Subcutaneous abdominal adipose tissue (tissue), 5 donors: ENCODE results near the gene HOXD8.
A peak's percentile ranks its signal among the peaks of the same experiment; 100 is the strongest.

Source experiments
- H3K27ac ChIP-seq: one replicate; pipeline ENCODE4 v1.7.0; 2013; ENCODE audit warnings: low read depth, mild to moderate bottlenecking, inconsistent platforms, low read length, moderate library complexity
- H3K27me3 ChIP-seq, 5 donors: one replicate each; pipeline ENCODE4 v1.7.0; 2013; ENCODE audit warnings: low read length in 5 of 5, inconsistent platforms in 1 of 5; ENCODE audit not compliant: control insufficient read depth in 5 of 5, insufficient read depth in 4 of 5
- H3K36me3 ChIP-seq, 5 donors: one replicate each; pipeline ENCODE4 v1.7.0; 2013; ENCODE audit warnings: low read length in 5 of 5; ENCODE audit not compliant: control insufficient read depth in 5 of 5, insufficient read depth in 5 of 5
- H3K4me1 ChIP-seq, 5 donors: one replicate each; pipeline ENCODE4 v1.7.0; 2013; ENCODE audit warnings: low read length in 5 of 5, mild to moderate bottlenecking in 3 of 5, moderate library complexity in 1 of 5; ENCODE audit not compliant: control insufficient read depth in 5 of 5, insufficient read depth in 5 of 5
- H3K4me3 ChIP-seq, 5 donors: one replicate each; pipeline ENCODE4 v1.7.0; 2013; ENCODE audit warnings: low read length in 5 of 5, low read depth in 1 of 5
- H3K9ac ChIP-seq, 5 donors: one replicate each; pipeline ENCODE4 v1.7.0; 2013; ENCODE audit warnings: low read length in 5 of 5, mild to moderate bottlenecking in 4 of 5, moderate library complexity in 3 of 5
- H3K9me3 ChIP-seq, 5 donors: one replicate each; pipeline ENCODE4 v1.7.0; 2013; ENCODE audit warnings: low read length in 5 of 5; ENCODE audit not compliant: control insufficient read depth in 5 of 5
- donor health status: healthy.
- donor health status: healthy.
- donor health status: healthy.
- donor health status: healthy.
- donor health status: healthy.

HOXD8 gene

DNA sequence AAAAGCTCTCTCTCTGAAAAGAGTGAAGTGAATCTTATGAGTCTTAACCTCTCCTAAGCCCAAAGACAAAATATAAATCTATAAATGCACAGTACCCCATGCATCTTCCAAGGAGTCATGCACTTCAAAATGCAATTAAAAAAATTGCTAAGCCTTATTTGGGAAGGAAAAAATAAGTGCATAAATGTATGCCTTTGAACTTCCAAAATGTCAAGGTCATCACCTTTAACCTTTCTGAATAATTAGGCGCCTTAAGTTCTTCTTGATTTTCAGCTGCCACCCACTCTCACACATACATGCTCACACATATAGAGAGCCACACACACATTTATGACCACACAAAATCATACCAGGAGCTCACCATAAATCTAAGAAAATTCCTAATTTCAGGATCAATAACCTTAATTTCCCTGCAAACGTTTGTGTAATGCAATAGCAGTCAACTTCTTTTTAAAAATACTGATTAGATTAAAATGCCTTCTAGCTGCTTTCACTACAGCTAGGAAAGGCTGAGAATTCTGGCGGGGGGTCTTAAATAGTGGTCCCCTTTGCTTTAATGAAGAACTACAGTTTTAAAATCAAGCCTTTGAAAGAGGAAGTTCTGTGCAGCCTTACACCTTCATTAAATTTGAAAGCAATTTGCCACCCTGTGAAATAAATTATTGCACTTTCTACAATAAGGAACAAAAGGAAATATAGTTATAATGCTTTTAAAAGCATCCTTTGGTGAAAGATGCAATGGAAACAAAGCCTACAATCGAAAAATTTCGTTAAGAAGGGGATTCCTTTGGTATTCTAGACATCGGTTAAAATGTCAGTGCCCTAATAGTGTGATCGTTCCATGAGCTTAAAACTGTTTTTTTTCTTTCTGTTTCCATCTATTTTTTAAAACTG, 18.8 kb upstream of the HOXD8 start:
- Histone ChIP-seq H3K4me1 (peaks cover 0 to 29% (median 16%) of the 10 kb centered on the region in 5 donors), H3K36me3 (no peaks in the 10 kb centered on the region), H3K27me3 (peaks cover 73 to 89% (median 82%) of the 10 kb centered on the region in 5 donors), H3K4me3 (peak overlapping the region in 1 of 5 donors; percentile 22), H3K9ac (no peak overlapping the region), H3K27ac (no peak overlapping the region), H3K9me3 (no peaks in the 10 kb centered on the region)

DNA sequence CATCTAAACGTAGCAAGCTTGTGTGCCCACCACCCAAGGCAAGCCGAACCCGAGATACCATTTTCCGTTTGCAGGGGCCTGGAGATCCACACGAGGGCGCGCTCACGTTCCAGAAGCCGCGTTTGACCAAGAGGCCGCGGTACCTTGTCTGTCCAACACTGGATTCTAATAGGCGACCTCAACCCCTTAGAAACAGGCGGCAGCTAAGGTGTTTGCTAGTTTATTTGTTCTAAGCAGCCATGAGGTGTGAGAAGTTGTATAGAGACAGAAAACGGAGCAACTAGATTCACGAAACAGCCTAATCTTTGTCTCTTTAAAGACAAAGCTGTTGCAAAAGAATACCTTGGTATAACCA, 18.2 kb upstream of the HOXD8 start:
- Histone ChIP-seq H3K4me3 (peak overlapping the region in 1 of 5 donors; percentile 22), H3K36me3 (no peaks in the 10 kb centered on the region), H3K27ac (no peak overlapping the region), H3K9ac (no peak overlapping the region), H3K4me1 (peaks cover 0 to 30% (median 16%) of the 10 kb centered on the region in 5 donors), H3K27me3 (peaks cover 73 to 89% (median 82%) of the 10 kb centered on the region in 5 donors), H3K9me3 (no peaks in the 10 kb centered on the region)

DNA sequence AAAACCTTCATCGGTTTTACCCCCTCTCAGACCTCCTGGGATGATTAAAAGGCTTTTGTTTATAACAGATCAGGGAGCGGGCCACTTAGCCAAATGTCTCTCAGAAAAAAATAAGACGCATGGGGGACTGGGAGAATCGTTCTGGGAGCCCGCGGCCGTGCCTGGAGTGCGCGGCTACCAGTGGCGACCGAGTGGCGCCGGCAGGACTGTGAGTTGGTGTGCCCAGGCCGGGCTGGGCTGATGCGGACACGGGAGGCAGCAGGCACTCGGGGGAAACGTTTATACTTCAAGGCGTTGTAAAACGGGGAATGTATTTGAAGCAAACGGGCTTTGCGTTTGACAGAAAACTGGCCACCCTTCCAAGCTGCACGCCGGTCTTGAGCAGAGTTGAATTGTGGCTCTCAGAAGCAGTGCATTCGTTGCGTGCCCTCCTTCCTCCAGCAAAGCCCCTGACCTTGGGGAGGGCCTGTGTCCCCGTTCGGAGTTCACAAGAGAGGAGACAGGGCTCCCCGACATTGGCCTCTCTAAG, 17.6 kb upstream of the HOXD8 start:
- Histone ChIP-seq H3K9ac (no peak overlapping the region), H3K4me3 (no peak overlapping the region), H3K4me1 (peaks cover 0 to 28% (median 15%) of the 10 kb centered on the region in 5 donors), H3K27ac (no peak overlapping the region), H3K36me3 (no peaks in the 10 kb centered on the region), H3K9me3 (no peaks in the 10 kb centered on the region), H3K27me3 (peaks cover 73 to 89% (median 84%) of the 10 kb centered on the region in 5 donors)

DNA sequence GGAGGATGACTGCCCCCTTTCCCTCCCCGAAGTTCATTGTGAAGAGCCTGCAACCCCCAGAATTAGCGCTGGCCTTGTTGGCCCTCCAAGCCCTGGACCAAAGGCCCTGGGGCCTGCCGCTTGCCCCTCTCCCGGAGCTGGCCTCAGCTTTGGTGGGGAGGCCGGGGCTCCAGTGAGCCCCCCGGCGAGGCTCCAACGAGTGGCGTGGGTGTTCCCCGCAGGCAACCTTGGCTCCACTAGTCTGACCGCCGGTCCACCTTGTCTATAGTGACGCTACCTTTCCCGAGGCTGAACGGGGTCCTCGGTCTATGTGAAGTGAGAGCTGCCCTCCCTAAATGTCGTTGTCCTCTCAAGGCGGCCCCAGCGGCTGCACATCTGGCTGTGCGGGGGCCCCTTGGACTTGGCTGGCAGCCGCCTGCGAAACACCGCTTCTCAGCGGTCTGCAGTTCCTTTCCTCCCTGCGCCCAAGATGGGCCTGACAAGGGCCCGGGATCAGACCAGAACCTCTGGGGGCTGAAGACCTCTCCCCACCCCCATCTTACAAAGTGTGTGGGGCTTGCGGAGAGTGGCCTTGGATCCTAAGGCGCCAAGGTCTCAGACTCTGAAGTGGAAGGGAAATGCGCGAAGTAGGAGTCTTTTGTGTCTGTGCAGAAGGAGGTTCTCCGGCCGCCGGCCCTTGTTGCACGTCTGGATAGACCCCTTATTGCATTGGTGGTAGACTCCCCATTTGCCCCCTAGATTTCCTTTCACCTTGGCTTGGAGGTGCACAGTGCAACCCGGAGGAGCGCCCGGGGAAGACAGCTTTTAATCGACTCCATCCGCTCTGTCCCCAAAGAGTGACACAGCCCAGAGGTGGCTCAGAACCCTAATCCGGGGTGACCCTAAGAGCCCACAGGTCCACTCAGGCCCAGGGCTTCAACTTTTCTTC, 16.9 kb upstream of the HOXD8 start:
- Histone ChIP-seq H3K27me3 (peaks cover 76 to 92% (median 87%) of the 10 kb centered on the region in 5 donors), H3K27ac (no peak overlapping the region), H3K4me3 (no peak overlapping the region)

GRCh38 chr2:176114120-176114929, 15.2 kb upstream of the HOXD8 start:
- Histone ChIP-seq H3K27me3 (peaks cover 75 to 96% (median 88%) of the 10 kb centered on the region in 5 donors), H3K9me3 (no peaks in the 10 kb centered on the region), H3K4me3 (no peak overlapping the region)

More for the DNA sequence above, 16.9 kb upstream of the HOXD8 start:
- no peak overlapping the region for H3K9ac ChIP-seq
- no peaks in the 10 kb centered on the region for H3K9me3 ChIP-seq
- H3K36me3 ChIP-seq: no peaks in the 10 kb centered on the region
- peaks cover 0 to 23% (median 14%) of the 10 kb centered on the region in 5 donors for H3K4me1 ChIP-seq

DNA sequence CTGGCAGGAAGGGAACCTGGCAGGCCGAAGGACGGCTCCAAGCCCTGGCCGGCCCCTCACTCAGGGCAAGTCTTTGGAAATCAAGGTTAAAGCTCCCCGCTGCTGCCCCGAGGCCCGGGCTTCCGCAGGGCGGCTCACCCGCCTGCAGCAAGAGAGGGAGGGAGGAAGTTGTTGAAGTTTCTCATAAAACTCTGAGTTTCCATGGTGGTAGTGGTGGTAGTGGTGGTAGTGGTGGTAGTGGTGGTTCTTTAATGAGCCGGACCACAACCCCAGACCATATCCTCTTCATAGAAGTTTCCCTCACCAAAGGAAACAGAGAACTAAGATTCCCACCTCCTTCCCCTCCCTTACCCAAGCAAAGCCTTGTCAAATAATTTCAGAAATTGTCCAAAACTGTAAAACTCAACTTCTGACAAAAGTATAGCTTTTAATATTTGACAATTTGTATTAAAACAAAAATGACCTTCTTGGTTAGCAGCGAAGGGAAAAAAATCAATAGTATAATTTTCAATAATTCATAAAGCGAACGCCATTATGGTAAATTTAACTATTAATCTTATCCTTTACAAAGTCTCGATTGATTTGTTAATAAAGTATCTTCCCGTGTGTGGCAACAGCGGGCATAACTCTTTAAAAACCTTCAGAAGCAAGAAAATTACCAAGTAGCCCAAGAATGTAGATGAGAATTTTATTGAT, 14.4 kb upstream of the HOXD8 start:
- H3K4me3 ChIP-seq: no peak overlapping the region
- H3K4me1 ChIP-seq: peaks cover 0 to 17% (median 9%) of the 10 kb centered on the region in 5 donors
- H3K27ac ChIP-seq: no peak overlapping the region
- peaks cover 75 to 96% (median 88%) of the 10 kb centered on the region in 5 donors for H3K27me3 ChIP-seq
- H3K36me3 ChIP-seq: no peaks in the 10 kb centered on the region
- no peak overlapping the region for H3K9ac ChIP-seq
- H3K9me3 ChIP-seq: no peaks in the 10 kb centered on the region

More at GRCh38 chr2:176114120-176114929, 15.2 kb upstream of the HOXD8 start:
- Histone ChIP-seq H3K27ac (no peak overlapping the region), H3K36me3 (no peaks in the 10 kb centered on the region), H3K4me1 (peaks cover 0 to 17% (median 9%) of the 10 kb centered on the region in 5 donors), H3K9ac (no peak overlapping the region)

DNA sequence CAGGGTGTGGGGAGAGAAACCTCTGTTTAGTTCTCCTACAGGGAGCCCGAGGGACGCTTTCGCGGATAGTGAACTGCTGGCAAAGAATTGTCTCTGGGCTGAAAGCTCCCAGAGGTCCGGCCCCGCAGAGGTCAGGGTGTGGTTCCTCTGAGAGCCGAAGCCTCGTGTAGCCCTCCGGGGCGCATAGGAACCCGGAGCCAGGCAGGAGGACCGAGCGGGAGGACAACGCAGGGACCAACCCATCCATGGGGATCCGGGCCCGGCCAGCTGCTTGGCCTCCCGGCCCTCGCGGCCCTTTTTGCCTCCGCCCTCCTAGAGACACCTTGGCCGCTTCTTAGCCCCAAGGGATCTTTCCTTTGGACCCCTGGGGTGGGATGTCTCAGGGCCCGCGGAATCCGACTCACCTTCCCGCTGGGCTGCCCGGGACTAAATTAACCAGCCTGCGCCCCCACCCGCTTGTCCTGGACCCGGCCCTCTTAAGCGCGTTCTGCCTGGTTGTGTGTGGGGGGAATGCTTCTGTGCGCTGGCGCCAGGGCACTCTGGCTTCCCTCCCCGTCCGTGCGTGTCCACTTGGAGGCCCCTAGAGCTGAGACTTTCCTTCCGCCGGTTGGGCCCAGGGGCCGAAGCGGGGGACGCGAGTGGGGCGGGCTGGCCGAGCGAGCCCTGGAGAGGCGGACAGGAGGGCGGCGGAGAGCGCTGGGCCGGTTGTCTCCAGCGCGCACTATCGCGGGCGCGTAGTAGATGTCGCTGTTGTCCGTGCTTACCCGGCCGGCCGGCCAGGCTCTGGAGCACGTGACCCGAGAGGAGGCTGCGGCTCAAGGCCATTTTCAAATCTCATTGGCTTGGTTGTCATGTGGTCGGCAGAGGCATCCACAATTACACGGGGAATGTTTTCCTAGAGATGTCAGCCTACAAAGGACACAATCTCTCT, 13.4 kb upstream of the HOXD8 start, which contains the start of gene HOXD10:
Gene HOXD10, plus strand, starts transcription at position 896 of the 931 bp plus-strand sequence. CDS start 56 bp downstream, outside the sequence.
- no peak within 1 kb of the TSS for H3K27ac ChIP-seq
- peak within 1 kb of the TSS in 3 of 5 donors; percentile 32 to 48 (median 45) for H3K4me3 ChIP-seq
- peaks cover 76 to 96% (median 88%) of the 10 kb centered on the region in 5 donors for H3K27me3 ChIP-seq
- H3K9ac ChIP-seq: no peak within 1 kb of the TSS
- no peaks in the 10 kb centered on the region for H3K36me3 ChIP-seq
- peaks cover 0 to 16% (median 9%) of the 10 kb centered on the region in 5 donors for H3K4me1 ChIP-seq
- H3K9me3 ChIP-seq: no peaks in the 10 kb centered on the region

DNA sequence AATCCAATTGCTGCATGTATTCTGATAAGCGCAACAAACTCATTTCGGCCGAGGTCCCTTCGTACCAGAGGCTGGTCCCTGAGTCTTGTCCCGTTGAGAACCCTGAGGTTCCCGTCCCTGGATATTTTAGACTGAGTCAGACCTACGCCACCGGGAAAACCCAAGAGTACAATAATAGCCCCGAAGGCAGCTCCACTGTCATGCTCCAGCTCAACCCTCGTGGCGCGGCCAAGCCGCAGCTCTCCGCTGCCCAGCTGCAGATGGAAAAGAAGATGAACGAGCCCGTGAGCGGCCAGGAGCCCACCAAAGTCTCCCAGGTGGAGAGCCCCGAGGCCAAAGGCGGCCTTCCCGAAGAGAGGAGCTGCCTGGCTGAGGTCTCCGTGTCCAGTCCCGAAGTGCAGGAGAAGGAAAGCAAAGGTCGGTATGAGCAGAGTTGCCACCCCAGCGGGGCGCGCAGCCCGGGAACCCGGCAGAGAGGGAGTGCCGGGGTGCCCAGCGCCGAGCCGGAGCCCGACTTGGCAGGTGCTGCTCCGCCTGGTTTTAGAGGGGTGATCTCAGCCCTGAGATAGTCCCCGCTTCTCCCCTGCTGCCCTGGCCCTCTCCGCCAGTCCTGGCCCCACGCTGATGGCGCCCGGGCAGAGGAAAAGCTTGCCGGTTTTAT, 12.2 kb upstream of the HOXD8 start:
- Histone ChIP-seq H3K4me1 (peaks cover 2 to 18% (median 16%) of the 10 kb centered on the region in 5 donors), H3K4me3 (no peak overlapping the region), H3K27me3 (peaks cover 73 to 92% (median 79%) of the 10 kb centered on the region in 5 donors)

More for the DNA sequence above, 12.2 kb upstream of the HOXD8 start:
- Histone ChIP-seq H3K36me3 (no peaks in the 10 kb centered on the region), H3K9ac (no peak overlapping the region), H3K27ac (no peak overlapping the region), H3K9me3 (no peaks in the 10 kb centered on the region)
